Panc1 (cell line): ENCODE results near the gene MYO7B. TPM values are rescaled to one million over a fixed set of nuclear protein-coding genes. Genes with fewer than 3 reads are reported as not detected.

Experiments used
- ATAC-seq: fragments of 200-7000 bp; cut with Tn5 transposase; 2 replicates; pipeline ENCODE4 v1.9.1; 2020; ENCODE audit warnings: mild to moderate bottlenecking, moderate library complexity
- BruUV-seq: library from RNA; stranded (reverse); fragments of 400-500 nt; replicated peaks from 2 replicates; lab custom pipeline; 2021; lab: Mats Ljungman, UMichigan
- CTCF ChIA-PET: fragments of 300-600 bp; sonication (Branson Sonifier 250); formaldehyde crosslinking; loops from one replicate; lab custom pipeline; 2022; ENCODE audit warnings: antibody characterized with exemption; lab: Charles Lee
- POLR2A ChIA-PET: fragments of 300-600 bp; sonication (Branson Sonifier 250); formaldehyde crosslinking; loops from one replicate; lab custom pipeline; 2022; ENCODE audit warnings: antibody characterized with exemption; lab: Charles Lee
- DNase-seq: peaks from one replicate; pipeline ENCODE4 v3.0.0-alpha.2; 2010; ENCODE audit warnings: low read depth, low spot score
- H3K27ac ChIP-seq: 2 replicates; pipeline ENCODE4 v1.5.1; 2011; ENCODE audit warnings: mild to moderate bottlenecking, low read length, inconsistent platforms
- H3K27me3 ChIP-seq: fragments of 200-500 bp; sonication (Bioruptor generic); 2 replicates; pipeline ENCODE4 v1.6.0; 2014; ENCODE audit warnings: low read length, inconsistent platforms; ENCODE audit not compliant: control insufficient read depth, insufficient read depth
- H3K36me3 ChIP-seq: fragments of 200-500 bp; sonication (Bioruptor generic); 2 replicates; pipeline ENCODE4 v1.5.1; 2014; ENCODE audit warnings: inconsistent platforms, mild to moderate bottlenecking, low read length, moderate library complexity; ENCODE audit not compliant: control insufficient read depth, insufficient read depth
- H3K4me1 ChIP-seq: 2 replicates; pipeline ENCODE4 v1.5.1; 2011; ENCODE audit warnings: inconsistent platforms, mild to moderate bottlenecking, low read length, moderate library complexity; ENCODE audit not compliant: control insufficient read depth, insufficient read depth
- H3K4me3 ChIP-seq, 2 experiments: 2 replicates each; pipeline ENCODE4 v1.5.1; 2011 to 2012; ENCODE audit warnings: low read depth in 2 of 2, low read length in 2 of 2, mild to moderate bottlenecking in 2 of 2, inconsistent platforms in 1 of 2, moderate library complexity in 1 of 2
- H3K9me3 ChIP-seq: fragments of 200-500 bp; sonication (Bioruptor generic); 2 replicates; pipeline ENCODE4 v1.5.1; 2014; ENCODE audit warnings: low read depth, mild to moderate bottlenecking, inconsistent platforms, low read length, moderate library complexity; ENCODE audit not compliant: control insufficient read depth, insufficient read depth
- CTCF ChIP-seq: fragments of 450-650 bp; IDR thresholded peaks from 2 replicates; pipeline ENCODE4 v1.5.1; 2017; ENCODE audit warnings: mild to moderate bottlenecking
- POLR2AphosphoS5 ChIP-seq: IDR thresholded peaks from 2 replicates; pipeline ENCODE4 v1.6.1; 2012; ENCODE audit warnings: mild to moderate bottlenecking, low read depth, low read length, moderate library complexity
- REST ChIP-seq, 2 experiments: IDR thresholded peaks; 2 replicates each; pipeline ENCODE4 v1.6.1; 2011 to 2012; ENCODE audit warnings: low read depth in 2 of 2, control low read depth in 1 of 2, low read length in 1 of 2, mild to moderate bottlenecking in 1 of 2, moderate library complexity in 1 of 2; ENCODE audit not compliant: insufficient read depth in 1 of 2
- SIN3A ChIP-seq: IDR thresholded peaks from 2 replicates; pipeline ENCODE4 v1.6.1; 2012; ENCODE audit warnings: low read depth, mild to moderate bottlenecking, low read length, moderate library complexity, borderline replicate concordance; ENCODE audit not compliant: insufficient read depth
- TCF7L2 ChIP-seq: IDR thresholded peaks from 2 replicates; pipeline ENCODE4 v1.6.1; 2011; ENCODE audit warnings: mild to moderate bottlenecking, low read depth, low read length, inconsistent platforms
- in situ Hi-C: cut with HindIII; loops from 2 replicates; pipeline ENCODE4 v1.10.0; 2016; ENCODE audit warnings: low sequenced_read_pairs, low pct_unique_long_range_greater_than_20kb
- intact Hi-C: fragments of 100-400 bp; cut with micrococcal nuclease; formaldehyde crosslinking; loops from one replicate; pipeline ENCODE4 v1.10.0; 2022; ENCODE audit not compliant: unreplicated experiment
- total RNA-seq: library from RNA; stranded (reverse); gene quantifications from one replicate; pipeline ENCODE4 v1.2.1, GENCODE V29; 2021; ENCODE audit not compliant: unreplicated experiment

MYO7B gene
- total RNA-seq, 1 experiment from 2014 or later, result 0.15 TPM

GRCh38 chr2:127604986-127605385 lies 69.5 kb downstream of the MYO7B start:
- H3K4me1 ChIP-seq, result no peaks in the 10 kb centered on the region
- DNase-seq (no peak), ATAC-seq (no peak)
- H3K36me3 ChIP-seq, result no peaks in the 10 kb centered on the region
- ChIA-PET POLR2A (no interaction called here), CTCF (interaction anchor here (0.6 to 1.4 kb wide), 2 partner anchors 14 to 18 kb away, joined by 3 to 6 read pairs; no protein-coding TSS in a partner anchor)
- no peak overlapping the region for H3K4me3 ChIP-seq
- no peak overlapping the region for H3K27ac ChIP-seq
- H3K27me3 ChIP-seq, result no peaks in the 10 kb centered on the region
- intact Hi-C loops (no loop called here), in situ Hi-C loops (no loop called here)
- BruUV-seq, result no TSS peak
- no peak for TF ChIP-seq POLR2AphosphoS5
- TF ChIP-seq CTCF, result no peak
- no peak for TF ChIP-seq SIN3A
- no peak for TF ChIP-seq REST (IDR thresholded peaks at IDR 0.05; ENCODE audit: insufficient read depth in 1 of 2, low read depth in 2 of 2, low read length in 1 of 2)
- TF ChIP-seq TCF7L2, result no peak
- H3K9me3 ChIP-seq, result peaks cover 11% of the 10 kb centered on the region; the same call in 1 of the 2 replicates

- CTCF ChIA-PET, result interaction anchor here (1.4 kb wide), 1 partner anchor 15 kb away, joined by 6 read pairs; no protein-coding TSS in a partner anchor
- intact Hi-C loops, result no loop called here
Measured at GRCh38 chr2:127605691-127606263, 70.3 kb downstream of the MYO7B start.

More at GRCh38 chr2:127605691-127606263, 70.3 kb downstream of the MYO7B start:
- no peaks in the 10 kb centered on the region for H3K4me1 ChIP-seq
- no peaks in the 10 kb centered on the region for H3K36me3 ChIP-seq
- DNase-seq (no peak), ATAC-seq (no peak)
- peaks cover 11% of the 10 kb centered on the region; the same call in 1 of the 2 replicates for H3K9me3 ChIP-seq
- no TSS peak for BruUV-seq
- TF ChIP-seq TCF7L2, result no peak
- TF ChIP-seq CTCF, result no peak
- TF ChIP-seq SIN3A, result no peak
- no peak for TF ChIP-seq REST (IDR thresholded peaks at IDR 0.05; ENCODE audit: insufficient read depth in 1 of 2, low read depth in 2 of 2, low read length in 1 of 2)
- no peaks in the 10 kb centered on the region for H3K27me3 ChIP-seq
- H3K4me3 ChIP-seq, result no peak overlapping the region
- no peak overlapping the region for H3K27ac ChIP-seq
- in situ Hi-C loops, result no loop called here
- POLR2A ChIA-PET, result no interaction called here
